Panc1 (cell line): ENCODE data around the gene MAP3K4. TPM values are rescaled to one million over a fixed set of nuclear protein-coding genes. Genes with fewer than 3 reads are reported as not detected.

ENCODE experiments used
- ATAC-seq: fragments of 200-7000 bp; cut with Tn5 transposase; 2 replicates; pipeline ENCODE4 v1.9.1; 2020; ENCODE audit warnings: mild to moderate bottlenecking, moderate library complexity
- BruUV-seq: library from RNA; stranded (reverse); fragments of 400-500 nt; replicated peaks from 2 replicates; lab custom pipeline; 2021; lab: Mats Ljungman, UMichigan
- CTCF ChIA-PET: fragments of 300-600 bp; sonication (Branson Sonifier 250); formaldehyde crosslinking; loops from one replicate; lab custom pipeline; 2022; ENCODE audit warnings: antibody characterized with exemption; lab: Charles Lee
- POLR2A ChIA-PET: fragments of 300-600 bp; sonication (Branson Sonifier 250); formaldehyde crosslinking; loops from one replicate; lab custom pipeline; 2022; ENCODE audit warnings: antibody characterized with exemption; lab: Charles Lee
- DNase-seq: peaks from one replicate; pipeline ENCODE4 v3.0.0-alpha.2; 2010; ENCODE audit warnings: low read depth, low spot score
- H3K27ac ChIP-seq: 2 replicates; pipeline ENCODE4 v1.5.1; 2011; ENCODE audit warnings: mild to moderate bottlenecking, low read length, inconsistent platforms
- H3K27me3 ChIP-seq: fragments of 200-500 bp; sonication (Bioruptor generic); 2 replicates; pipeline ENCODE4 v1.6.0; 2014; ENCODE audit warnings: low read length, inconsistent platforms; ENCODE audit not compliant: control insufficient read depth, insufficient read depth
- H3K36me3 ChIP-seq: fragments of 200-500 bp; sonication (Bioruptor generic); 2 replicates; pipeline ENCODE4 v1.5.1; 2014; ENCODE audit warnings: inconsistent platforms, mild to moderate bottlenecking, low read length, moderate library complexity; ENCODE audit not compliant: control insufficient read depth, insufficient read depth
- H3K4me1 ChIP-seq: 2 replicates; pipeline ENCODE4 v1.5.1; 2011; ENCODE audit warnings: inconsistent platforms, mild to moderate bottlenecking, low read length, moderate library complexity; ENCODE audit not compliant: control insufficient read depth, insufficient read depth
- H3K4me3 ChIP-seq, 2 experiments: 2 replicates each; pipeline ENCODE4 v1.5.1; 2011 to 2012; ENCODE audit warnings: low read depth in 2 of 2, low read length in 2 of 2, mild to moderate bottlenecking in 2 of 2, inconsistent platforms in 1 of 2, moderate library complexity in 1 of 2
- H3K9me3 ChIP-seq: fragments of 200-500 bp; sonication (Bioruptor generic); 2 replicates; pipeline ENCODE4 v1.5.1; 2014; ENCODE audit warnings: low read depth, mild to moderate bottlenecking, inconsistent platforms, low read length, moderate library complexity; ENCODE audit not compliant: control insufficient read depth, insufficient read depth
- CTCF ChIP-seq: fragments of 450-650 bp; IDR thresholded peaks from 2 replicates; pipeline ENCODE4 v1.5.1; 2017; ENCODE audit warnings: mild to moderate bottlenecking
- POLR2AphosphoS5 ChIP-seq: IDR thresholded peaks from 2 replicates; pipeline ENCODE4 v1.6.1; 2012; ENCODE audit warnings: mild to moderate bottlenecking, low read depth, low read length, moderate library complexity
- SIN3A ChIP-seq: IDR thresholded peaks from 2 replicates; pipeline ENCODE4 v1.6.1; 2012; ENCODE audit warnings: low read depth, mild to moderate bottlenecking, low read length, moderate library complexity, borderline replicate concordance; ENCODE audit not compliant: insufficient read depth
- TCF7L2 ChIP-seq: IDR thresholded peaks from 2 replicates; pipeline ENCODE4 v1.6.1; 2011; ENCODE audit warnings: mild to moderate bottlenecking, low read depth, low read length, inconsistent platforms
- in situ Hi-C: cut with HindIII; loops from 2 replicates; pipeline ENCODE4 v1.10.0; 2016; ENCODE audit warnings: low sequenced_read_pairs, low pct_unique_long_range_greater_than_20kb
- intact Hi-C: fragments of 100-400 bp; cut with micrococcal nuclease; formaldehyde crosslinking; loops from one replicate; pipeline ENCODE4 v1.10.0; 2022; ENCODE audit not compliant: unreplicated experiment
- total RNA-seq: library from RNA; stranded (reverse); gene quantifications from one replicate; pipeline ENCODE4 v1.2.1, GENCODE V29; 2021; ENCODE audit not compliant: unreplicated experiment
- TF ChIP-seq, protein P1 (sequence below), 2 experiments: IDR thresholded peaks; 2 replicates each; pipeline ENCODE4 v1.6.1; 2011 to 2012; ENCODE audit warnings: low read depth in 2 of 2, control low read depth in 1 of 2, low read length in 1 of 2, mild to moderate bottlenecking in 1 of 2, moderate library complexity in 1 of 2; ENCODE audit not compliant: insufficient read depth in 1 of 2

MAP3K4 gene
- total RNA-seq, 1 experiment from 2014 or later: 49.3 TPM

- DNase-seq (no peak), ATAC-seq (no peak)
- Histone ChIP-seq H3K27me3 (no peaks in the 10 kb centered on the region), H3K4me1 (no peaks in the 10 kb centered on the region), H3K27ac (no peak overlapping the region), H3K9me3 (no peaks in the 10 kb centered on the region), H3K36me3 (peaks cover 19% of the 10 kb centered on the region), H3K4me3 (no peak overlapping the region)
- CTCF ChIA-PET: interaction anchor here (1.2 to 1.9 kb wide), 2 partner anchors 269 to 273 kb away, joined by 6 to 8 read pairs; no protein-coding TSS in a partner anchor
- POLR2A ChIA-PET: no interaction called here
- intact Hi-C loops: loop anchor here (5.0 kb wide), 1 partner anchor 271 kb away; no protein-coding TSS in a partner anchor
- TF ChIP-seq CTCF: peak; percentile 39
- TF ChIP-seq, protein P1, sequence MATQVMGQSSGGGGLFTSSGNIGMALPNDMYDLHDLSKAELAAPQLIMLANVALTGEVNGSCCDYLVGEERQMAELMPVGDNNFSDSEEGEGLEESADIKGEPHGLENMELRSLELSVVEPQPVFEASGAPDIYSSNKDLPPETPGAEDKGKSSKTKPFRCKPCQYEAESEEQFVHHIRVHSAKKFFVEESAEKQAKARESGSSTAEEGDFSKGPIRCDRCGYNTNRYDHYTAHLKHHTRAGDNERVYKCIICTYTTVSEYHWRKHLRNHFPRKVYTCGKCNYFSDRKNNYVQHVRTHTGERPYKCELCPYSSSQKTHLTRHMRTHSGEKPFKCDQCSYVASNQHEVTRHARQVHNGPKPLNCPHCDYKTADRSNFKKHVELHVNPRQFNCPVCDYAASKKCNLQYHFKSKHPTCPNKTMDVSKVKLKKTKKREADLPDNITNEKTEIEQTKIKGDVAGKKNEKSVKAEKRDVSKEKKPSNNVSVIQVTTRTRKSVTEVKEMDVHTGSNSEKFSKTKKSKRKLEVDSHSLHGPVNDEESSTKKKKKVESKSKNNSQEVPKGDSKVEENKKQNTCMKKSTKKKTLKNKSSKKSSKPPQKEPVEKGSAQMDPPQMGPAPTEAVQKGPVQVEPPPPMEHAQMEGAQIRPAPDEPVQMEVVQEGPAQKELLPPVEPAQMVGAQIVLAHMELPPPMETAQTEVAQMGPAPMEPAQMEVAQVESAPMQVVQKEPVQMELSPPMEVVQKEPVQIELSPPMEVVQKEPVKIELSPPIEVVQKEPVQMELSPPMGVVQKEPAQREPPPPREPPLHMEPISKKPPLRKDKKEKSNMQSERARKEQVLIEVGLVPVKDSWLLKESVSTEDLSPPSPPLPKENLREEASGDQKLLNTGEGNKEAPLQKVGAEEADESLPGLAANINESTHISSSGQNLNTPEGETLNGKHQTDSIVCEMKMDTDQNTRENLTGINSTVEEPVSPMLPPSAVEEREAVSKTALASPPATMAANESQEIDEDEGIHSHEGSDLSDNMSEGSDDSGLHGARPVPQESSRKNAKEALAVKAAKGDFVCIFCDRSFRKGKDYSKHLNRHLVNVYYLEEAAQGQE (IDR thresholded peaks at IDR 0.05; ENCODE audit: insufficient read depth in 1 of 2, low read depth in 2 of 2, low read length in 1 of 2): no peak
- in situ Hi-C loops: no loop called here
- BruUV-seq: no TSS peak
Measured at GRCh38 chr6:161101517-161101916, 109.9 kb downstream of the MAP3K4 start.

DNA sequence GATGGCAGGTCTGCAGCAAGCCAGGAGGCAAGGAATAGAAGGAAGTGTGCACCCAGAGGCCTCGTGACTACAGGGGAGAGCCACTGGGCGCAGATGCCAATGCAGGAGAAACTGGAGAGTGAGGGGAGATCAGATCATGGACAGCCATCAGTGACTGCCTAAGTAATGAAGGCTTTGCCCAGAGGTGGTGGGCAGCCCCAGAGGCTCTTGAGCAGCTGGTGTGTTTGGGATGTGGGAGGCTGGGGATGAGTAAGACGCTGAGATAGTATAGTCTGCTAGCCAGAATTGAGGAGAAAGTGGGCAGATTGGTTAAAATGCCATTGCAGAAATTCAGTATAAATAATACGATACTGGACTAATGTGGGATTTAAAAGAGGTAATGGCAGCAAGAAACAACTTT is 111.9 kb downstream of the MAP3K4 start:
- Histone ChIP-seq H3K4me3 (no peak overlapping the region), H3K27ac (no peak overlapping the region), H3K4me1 (no peaks in the 10 kb centered on the region), H3K27me3 (no peaks in the 10 kb centered on the region), H3K9me3 (no peaks in the 10 kb centered on the region), H3K36me3 (peaks cover 20% of the 10 kb centered on the region)
- CTCF ChIA-PET: no interaction called here
- in situ Hi-C loops: no loop called here
- intact Hi-C loops: loop anchor here (5.0 kb wide), 1 partner anchor 269 kb away; no protein-coding TSS in a partner anchor
- POLR2A ChIA-PET: no interaction called here
- ATAC-seq: no peak
- no TSS peak for BruUV-seq
- TF ChIP-seq SIN3A (no peak), CTCF (no peak), POLR2AphosphoS5 (no peak), TCF7L2 (no peak)
- TF ChIP-seq, protein P1 (IDR thresholded peaks at IDR 0.05; ENCODE audit: insufficient read depth in 1 of 2, low read depth in 2 of 2, low read length in 1 of 2): no peak
- DNase-seq: no peak
